NCI-H1436 (cell line): ENCODE measurements around the gene NRG3.

Experiments used
- DNase-seq: peaks from one replicate; lab custom pipeline; 2025; lab: John Stamatoyannopoulos, UW

Gene NRG3

DNA sequence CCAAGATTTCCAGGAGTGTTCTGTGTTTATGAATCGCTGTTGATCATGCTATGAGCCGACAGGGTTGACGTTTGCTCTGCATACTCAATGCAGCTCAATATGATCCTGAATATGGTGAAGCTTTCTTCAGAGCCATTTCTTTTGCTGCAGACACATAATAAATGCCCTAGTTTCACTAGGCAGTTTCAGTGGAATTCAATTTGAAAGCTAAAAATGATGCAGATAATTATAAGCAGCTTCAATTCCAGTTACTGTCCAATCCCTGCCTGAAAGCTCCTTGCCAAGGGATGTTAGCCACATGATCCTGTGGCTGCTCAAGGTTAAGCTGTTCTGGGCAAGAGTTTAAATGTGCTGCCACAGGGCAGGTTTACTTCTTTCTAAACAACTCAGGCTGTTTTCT is 805.6 kb downstream of the NRG3 start:
- DNase-seq: no peak

DNA sequence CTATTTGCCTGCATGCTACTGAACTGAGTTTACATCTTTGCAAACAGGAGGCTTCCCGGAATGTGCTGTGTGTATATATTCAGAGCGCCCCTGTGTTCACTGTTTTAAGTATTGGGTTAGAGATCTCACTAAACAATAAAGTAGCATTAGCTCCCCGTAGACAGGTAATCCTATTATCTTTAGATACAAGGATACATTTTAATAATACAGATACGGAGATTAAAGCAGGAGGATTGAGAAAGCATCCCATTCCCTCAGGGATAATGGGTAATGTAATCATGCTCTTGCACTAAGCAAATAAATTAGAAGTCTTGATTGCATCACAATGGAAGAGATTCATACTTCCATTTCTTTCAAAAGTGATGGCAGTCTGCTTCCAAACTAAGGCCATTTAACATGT is 809.0 kb downstream of the NRG3 start:
- no peak for DNase-seq

DNA sequence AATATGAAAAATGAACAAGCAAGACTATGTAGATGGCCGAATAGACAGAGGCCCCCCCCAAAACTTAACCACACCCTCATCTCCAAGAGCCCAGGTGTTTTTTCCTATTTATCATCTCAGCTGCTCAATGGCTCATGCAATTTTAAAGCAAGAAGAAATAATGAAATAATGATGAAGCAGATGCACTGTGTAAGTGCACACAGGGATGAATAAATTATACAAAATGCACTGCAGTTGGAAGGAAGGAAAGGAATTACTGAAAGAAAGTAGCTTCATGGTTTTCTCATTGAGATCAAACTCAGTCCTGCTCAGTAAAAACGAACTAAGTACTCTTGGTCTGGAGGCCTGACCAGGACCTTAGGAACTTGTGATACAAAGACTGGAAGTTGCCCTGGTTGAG is 810.1 kb downstream of the NRG3 start:
- no peak for DNase-seq

DNA sequence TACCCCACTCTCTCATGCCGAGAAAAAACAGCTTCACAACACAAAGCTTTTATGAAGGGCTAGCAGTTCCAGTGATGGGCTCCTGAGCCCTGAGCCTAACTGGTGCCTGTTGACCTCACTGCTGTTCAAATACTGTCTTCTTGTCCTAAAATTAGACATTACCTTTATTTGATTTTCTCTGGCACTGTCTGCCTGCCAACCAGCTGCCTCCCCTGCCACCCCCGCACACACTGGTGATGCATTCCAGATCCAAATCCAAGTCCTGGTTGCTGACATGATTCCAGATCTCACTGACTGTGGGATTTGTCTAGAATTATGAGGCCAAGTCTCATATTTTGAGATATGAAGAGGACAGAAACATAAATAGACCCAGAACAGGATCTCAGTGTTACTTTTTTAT is 816.2 kb downstream of the NRG3 start:
- DNase-seq: no peak

DNA sequence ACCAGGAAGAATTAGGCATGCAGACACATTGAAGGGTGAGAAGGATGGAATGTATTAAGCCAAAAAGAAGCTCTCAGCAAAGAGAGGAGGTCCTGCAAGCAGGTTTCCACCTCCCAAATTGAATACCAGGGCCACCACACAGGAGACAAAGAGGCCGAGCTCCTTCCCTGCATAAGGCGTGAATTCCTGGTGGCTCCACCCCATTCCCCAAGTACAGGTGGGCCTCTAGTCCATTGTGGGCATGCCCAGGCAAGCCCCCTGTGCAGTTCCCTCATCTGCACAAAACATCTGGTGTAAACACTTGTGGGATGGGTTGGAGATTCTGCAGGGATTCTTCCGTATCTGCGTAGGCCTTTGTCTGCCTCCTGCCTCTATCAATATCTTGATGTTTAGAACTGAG is 817.5 kb downstream of the NRG3 start:
- DNase-seq: no peak

DNA sequence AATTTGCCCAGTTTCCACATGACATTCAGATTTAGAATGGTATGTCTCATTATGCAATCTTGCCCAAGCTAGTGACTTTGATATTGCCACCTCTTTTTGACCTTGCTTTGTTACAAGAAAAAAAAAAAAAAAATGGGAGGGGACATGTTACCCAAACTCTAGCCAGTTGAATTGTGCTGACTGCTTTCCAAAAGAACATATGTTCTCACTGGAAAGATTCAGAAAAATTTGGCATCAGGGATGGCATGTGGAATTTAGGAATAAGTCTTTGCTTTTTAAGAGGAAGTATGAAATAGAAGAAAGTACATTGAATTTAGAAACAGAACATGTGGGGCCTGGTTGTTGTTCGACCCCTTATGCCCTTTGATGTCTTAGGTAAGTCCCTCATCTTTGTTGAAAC is 846.8 kb downstream of the NRG3 start:
- DNase-seq: no peak

DNA sequence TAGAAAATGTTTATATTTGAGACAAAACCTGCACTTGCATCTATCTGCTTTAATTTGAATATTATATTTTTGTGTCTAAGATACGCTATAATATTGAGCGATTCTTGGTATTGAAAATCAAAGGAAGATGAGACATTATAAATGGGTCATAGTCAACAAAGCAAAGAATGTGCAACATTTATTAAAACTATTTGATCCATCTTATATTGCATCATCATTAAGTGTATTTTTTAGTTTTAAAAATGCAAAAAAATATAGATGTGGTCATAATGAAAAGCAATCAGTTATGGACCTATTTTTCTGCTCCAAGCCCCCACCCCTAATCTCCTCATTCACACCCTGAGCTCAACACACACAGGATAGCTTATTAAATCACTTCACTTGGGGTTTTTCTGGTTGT is 847.3 kb downstream of the NRG3 start:
- DNase-seq: no peak

DNA sequence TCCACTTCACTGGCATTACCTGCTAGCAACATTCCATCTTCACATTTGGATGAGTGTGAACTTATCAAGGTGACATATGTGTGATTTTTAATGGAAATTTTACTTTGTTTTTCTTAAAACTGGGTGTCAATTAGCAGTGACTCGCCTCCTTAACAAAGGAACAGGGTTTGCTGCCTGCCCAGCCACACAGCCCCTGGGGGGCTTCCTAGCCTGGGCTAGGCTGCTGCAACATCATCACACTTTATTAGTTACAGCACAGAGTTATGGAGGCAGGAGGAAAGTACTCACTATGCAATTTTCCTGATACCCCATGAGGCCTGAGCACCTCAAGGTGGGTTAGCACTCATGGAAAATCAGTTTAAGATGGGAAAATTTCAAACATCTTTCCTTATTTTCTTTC is 861.3 kb downstream of the NRG3 start:
- no peak for DNase-seq

DNA sequence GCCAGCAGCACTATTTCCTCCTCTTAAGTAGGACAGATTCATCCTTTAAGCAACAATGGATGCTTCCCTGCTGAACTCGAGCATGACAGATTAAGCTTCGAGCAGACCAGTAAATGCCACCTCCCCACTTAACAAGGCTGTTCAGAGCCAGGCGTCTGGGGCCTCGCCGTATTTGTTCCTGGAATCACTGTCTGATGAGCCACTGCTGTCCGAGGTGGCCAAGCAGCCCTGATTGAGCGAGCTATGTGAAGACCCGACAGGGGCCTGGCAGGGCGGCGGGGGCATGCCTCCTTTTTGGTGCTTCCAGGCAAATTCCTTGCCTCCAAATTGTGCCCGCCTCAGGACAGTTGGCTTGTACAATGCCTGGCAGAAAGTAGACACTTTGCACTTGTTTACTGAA is 862.6 kb downstream of the NRG3 start:
- DNase-seq: no peak

DNA sequence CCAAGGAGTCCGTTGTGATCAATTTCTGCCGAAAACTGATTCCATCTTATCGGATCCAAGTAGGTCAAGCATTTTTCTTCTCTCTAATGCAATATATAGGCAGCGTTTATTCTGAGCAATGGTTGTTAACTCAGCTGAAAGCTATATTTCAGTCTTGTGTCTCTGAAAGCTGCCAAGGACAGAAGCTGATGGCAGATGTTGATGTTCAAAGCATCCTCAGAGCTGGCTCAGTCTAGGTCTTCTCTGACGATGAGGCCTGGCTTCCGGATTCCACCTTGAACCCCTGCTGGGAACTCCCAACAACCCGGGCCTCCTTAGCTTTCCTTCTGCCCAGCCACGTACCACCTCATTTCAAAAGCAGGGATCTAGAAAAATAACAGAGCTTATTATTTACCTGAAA is 863.6 kb downstream of the NRG3 start:
- no peak for DNase-seq

DNA sequence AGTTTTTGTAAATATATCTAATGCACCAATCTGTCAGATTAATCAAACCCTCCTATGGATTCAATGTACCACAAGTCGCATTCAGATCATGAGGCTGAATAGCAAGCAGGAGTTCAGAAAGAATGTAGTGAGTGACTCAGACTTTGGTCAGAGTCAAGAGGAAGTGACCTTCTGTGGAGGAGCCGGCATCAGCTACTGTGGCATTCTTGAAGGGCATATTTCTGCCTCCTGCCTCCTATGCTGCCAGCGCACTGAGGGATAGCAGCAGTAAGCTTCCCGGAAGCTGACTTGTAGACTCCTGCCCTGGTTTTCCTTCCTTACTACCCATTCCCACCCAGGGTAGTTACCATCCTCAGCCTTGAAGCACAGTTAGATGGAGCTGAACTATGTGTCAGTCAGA is 867.5 kb downstream of the NRG3 start:
- no peak for DNase-seq

DNA sequence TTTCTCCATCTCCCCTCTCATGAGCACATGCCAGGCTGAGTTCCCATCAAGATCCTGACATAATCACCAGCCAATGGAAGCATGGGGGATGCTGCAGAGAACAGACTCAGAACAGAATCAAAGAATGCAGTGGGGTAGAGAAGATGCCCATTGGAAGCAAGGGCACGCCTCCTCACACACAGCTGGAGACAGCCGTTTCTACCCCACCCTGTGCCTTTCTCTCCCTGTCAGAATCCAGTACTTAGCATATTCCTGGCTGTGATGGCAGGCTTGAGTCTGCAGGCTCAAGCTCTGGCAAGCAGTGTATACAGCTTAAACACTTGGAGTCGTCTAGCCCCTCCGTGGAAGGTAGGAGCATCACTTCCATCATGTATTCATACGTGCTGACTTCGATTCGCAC is 867.9 kb downstream of the NRG3 start:
- no peak for DNase-seq

DNA sequence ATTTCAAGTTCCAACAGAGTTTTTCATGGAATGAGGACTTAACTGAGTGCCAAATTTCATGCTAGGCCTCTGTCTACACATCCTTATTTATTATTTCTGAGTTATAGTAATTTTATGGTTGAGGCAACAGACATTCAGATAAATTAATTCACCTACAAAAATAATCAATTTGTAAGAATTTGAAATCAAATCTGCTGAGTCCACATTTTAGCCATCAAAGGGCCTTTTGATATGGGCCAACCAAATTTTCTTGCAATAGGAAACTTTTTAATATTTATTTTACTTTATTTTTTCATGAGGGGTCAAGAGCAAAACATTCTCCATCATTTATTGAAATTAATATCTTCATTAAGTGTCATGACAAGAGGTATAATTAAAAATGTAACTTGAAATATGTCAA is 875.5 kb downstream of the NRG3 start:
- DNase-seq: no peak

DNA sequence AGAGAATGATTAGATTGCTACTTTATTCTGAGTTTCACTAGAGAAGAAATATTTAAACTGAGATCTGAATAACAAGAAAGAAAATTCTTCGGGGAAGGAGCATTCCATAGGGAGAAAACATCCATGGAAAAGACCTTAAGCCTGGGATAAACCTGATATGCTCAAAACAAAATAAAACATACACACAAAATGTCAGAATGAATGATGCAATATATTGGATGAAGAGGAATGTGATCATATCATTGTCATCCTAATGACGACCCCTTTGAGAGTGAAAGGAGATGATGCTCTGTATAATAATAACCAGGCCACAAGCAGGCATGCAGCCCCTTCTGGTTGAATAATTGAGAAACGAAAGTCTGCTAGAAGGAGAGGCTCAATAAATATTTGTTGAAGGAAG is 882.4 kb downstream of the NRG3 start:
- DNase-seq: no peak

DNA sequence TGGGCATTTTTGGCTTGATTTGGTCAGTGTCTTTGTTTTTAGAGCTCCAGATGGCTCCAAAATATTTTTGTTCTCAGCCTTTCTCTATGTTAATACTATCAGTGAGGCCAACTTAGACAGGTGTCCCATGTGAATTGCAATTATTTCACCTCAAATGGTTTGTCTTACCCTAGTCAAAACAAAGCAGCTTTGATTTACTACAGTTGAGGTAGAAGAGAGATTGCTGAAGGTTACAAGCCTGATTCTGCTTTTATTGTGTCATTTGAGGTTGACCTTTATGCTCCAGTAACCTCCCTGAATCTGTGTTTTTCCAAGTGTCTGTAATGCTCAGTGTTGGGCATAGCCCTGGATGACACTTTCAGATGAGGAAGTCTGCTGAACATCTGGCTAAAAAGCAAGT is 882.9 kb downstream of the NRG3 start:
- DNase-seq: no peak

DNA sequence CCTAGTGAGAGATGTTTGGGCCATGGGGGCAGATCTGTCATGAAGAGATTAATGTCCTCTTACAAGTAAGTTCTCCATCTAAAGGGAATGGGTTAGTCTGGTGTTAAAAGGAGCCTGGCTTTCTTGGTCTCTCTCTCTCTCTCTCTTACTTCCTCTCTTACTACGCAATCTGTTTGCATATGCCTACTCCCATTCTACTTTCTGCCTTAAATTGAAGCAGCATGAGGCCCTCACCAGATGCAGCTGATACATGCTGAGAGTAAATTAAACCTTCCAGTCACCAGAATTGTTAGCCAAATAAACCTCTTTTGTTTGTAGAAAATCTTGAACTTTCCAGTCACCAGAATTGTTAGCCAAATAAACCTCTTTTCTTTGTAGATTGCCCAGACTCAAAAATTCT is 884.1 kb downstream of the NRG3 start:
- DNase-seq: no peak

DNA sequence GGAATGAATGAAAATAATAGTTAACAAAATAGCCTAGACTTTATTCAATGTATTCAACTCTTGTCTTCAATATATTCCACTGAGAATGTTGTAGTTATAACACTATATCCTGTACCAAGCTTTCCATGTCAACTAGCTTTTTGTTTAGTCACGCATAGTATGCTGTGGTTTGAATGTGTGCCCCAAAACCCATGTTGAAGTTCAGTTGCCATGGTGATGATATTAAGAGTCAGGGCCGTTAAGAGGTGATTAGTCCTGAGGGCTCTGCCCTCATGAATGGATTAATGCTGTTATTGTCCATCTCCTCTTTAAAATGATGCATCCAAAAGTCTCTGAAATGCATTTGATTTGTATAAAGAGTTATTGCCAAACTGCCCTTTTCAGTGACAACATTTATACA is 887.6 kb downstream of the NRG3 start:
- no peak for DNase-seq

DNA sequence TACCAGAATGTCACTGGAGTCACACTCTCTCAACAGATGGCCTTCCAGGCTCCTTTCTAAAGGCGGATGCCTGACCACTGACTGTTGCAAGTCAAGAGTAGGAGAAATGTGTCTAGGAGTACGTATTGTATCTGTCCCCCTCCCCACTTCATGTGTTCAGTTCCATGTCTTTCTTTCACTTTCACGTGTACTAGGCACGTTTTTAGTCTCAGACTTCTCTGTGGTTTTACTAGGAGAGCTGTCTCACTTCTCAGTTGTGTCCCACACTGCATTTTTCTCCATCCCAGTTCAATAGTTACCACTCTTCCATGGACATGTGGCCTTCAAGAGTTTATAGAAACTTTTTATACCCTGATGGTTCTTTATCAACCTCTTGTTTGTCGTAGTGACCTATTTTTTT is 893.0 kb downstream of the NRG3 start:
- no peak for DNase-seq

DNA sequence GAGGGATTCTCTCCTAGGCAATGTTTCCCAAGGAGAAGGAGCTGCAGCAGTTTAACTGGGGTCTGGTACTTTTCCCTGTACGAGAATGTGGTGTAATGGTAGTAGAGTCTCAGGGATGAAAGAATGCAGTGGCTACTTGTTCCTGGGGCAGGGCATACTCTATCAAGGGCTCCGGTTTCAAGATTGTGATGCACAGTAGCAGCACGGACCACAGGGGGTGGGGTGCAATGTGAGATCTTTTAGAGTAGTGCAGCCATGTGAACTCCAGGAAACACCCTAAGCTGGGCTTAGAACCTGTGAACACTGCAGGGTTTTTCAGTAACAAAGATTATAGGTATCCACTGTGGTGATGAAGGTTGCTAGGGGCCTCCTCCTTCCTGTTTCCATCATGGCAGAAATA is 903.9 kb downstream of the NRG3 start:
- no peak for DNase-seq

DNA sequence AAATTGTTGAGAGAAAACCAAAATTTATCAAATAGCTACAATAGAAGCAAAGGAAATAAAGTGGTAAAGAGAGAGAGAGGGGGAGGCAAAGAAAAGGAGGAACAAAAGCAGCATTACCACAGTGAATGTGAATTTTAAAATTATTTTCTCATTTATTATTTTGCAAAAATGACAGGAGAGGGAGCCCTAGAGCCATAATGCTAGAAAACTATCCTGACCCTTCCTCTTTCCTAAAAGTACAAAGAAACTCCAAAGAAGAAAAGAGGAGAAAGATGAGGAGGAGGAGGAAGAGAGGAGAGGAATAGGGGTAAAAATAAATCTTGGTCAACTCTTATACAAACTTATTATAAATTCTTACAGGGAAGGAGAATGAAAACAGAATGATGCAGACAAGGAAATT is 921.5 kb downstream of the NRG3 start:
- DNase-seq: no peak

DNA sequence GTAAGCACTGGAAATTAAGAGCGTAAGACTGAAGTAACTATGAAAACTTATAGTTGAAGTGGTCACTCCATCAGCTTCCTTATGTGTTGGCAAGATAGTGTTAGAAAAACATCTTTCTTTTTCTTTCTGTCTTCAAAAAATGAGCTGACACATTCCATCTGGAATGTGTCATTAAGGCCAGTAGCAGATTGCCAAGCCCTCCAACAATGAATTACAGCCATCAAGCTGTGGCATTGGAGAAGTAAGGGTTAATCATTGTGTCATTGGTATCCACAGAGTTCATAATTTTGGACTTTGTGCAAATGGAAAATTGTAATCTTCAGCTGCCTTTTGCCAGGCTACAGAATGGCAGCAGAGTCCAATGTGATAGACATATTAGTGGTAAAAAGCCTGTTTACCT is 926.3 kb downstream of the NRG3 start:
- DNase-seq: no peak

DNA sequence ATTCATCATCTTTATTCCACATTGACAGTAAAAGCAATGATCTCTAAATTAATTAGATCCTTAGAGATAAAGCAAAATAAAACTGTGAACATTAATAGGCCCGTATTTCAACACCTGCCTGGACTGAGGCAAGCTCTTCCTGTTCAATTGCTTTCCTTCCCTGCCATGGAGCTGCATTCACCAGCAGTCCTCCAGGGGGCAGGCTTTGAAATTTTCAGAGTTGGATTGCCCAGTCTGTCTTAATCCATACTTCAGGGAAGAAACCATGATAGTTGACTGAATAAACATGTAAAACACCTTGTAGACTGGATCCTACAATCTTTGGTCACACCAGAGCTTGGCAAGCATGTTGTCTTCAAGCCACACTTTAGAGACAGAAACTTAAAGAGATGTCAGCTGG is 936.6 kb downstream of the NRG3 start:
- no peak for DNase-seq

DNA sequence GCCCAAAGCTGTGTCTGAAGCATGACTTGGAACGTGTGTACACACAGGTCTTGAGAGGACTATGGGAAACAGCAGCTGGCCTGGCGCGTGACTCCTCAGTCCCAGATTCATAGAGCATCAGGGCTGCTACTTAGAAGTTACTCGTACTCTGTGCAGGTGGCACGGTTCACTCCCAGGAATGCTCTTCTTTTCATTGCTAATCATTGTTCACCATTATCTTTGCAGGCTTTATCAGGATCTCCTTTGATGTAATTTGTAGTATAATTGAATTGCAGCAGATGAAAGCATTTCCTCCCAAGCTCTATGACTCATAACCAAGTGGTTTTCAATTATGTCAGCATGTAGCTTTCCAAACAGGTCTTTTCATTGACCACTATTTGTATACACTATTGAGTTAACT is 938.9 kb downstream of the NRG3 start:
- no peak for DNase-seq

DNA sequence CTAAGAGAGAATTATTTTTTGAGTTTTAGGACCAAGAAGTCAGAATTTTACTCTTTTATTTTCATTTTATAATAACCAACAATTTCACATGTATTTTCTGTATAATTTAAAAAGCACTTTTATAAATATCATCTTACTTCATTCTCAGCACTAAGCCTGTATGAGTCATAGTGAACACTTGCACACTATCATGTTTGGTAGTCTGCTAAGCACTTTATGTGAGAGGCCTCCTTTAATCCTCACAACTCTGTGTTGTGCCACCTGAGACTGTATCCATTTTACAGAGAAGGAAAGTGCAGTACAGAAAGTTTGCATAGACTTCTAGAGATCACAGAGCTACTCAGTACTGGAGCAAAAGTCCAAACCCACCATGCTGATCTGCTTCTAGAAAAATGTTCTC is 939.6 kb downstream of the NRG3 start:
- DNase-seq: no peak

DNA sequence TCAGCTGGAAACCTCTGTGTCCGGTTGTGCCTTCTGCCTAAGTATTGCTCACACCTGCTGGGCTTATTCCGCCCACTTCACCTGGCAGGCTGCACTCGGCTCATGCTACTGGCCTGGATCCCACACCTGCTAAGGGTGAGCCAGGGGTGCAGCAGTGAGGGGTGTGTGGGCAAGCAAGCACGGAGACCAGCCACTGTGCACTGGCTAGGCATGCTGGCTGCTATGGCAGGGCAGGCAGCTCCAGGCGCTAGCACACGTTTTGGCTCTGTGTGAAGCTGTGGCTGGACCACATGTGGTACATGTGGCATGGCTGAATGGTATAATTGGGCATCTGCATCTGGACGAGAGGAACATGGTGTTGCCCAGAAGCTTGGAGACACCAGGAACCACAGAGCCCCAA is 940.7 kb downstream of the NRG3 start:
- no peak for DNase-seq
